GM12878 (cell line): ENCODE measurements around the gene FBXL7. TPM values are rescaled to one million over a fixed set of nuclear protein-coding genes. Genes with fewer than 3 reads are reported as not detected.

Experiments used
- ATAC-seq: fragments of 200-7000 bp; cut with Tn5 transposase; 3 replicates; pipeline ENCODE4 v1.9.1; 2020; ENCODE audit warnings: mild to moderate bottlenecking, moderate library complexity
- BruUV-seq: library from RNA; stranded (reverse); fragments of 400-500 nt; replicated peaks from 2 replicates; lab custom pipeline; 2021; lab: Mats Ljungman, UMichigan
- CTCF ChIA-PET: fragments of 300-600 bp; sonication (Branson Sonifier 250); formaldehyde crosslinking; extraction: SDS; loops from one replicate; lab custom pipeline; 2021; ENCODE audit warnings: inconsistent platforms; lab: Yijun Ruan, JAX
- POLR2A ChIA-PET: fragments of 350-600 bp; formaldehyde crosslinking; extraction: SDS; loops from one replicate; lab custom pipeline; 2021; ENCODE audit warnings: inconsistent platforms; lab: Charles Lee
- RAD21 ChIA-PET: fragments of 300-600 bp; sonication (Branson Sonifier 250); formaldehyde crosslinking; loops from one replicate; lab custom pipeline; 2023; ENCODE audit warnings: antibody characterized with exemption; ENCODE audit not compliant: unreplicated experiment; lab: Charles Lee
- SMC1A ChIA-PET: fragments of 300-600 bp; sonication (Branson Sonifier 250); formaldehyde crosslinking; loops from one replicate; lab custom pipeline; 2023; ENCODE audit not compliant: unreplicated experiment, uncharacterized antibody; lab: Charles Lee
- DNase-seq: peaks from one replicate; pipeline ENCODE4 v3.0.0-alpha.2; 2011; ENCODE audit warnings: low read depth, low spot score
- FAIRE-seq: peaks from 3 replicates; lab custom pipeline; 2011; peaks lifted over from hg19 to GRCh38; lab: Jason Lieb, UNC
- H2AFZ ChIP-seq: 2 replicates; pipeline ENCODE4 v1.6.0; 2011; ENCODE audit warnings: low read depth, low read length, control low read depth; ENCODE audit not compliant: control insufficient read depth
- H3K27ac ChIP-seq: 2 replicates; pipeline ENCODE4 v1.5.1; 2011; ENCODE audit warnings: control low read depth; ENCODE audit not compliant: control insufficient read depth, insufficient read depth
- H3K27me3 ChIP-seq, 2 experiments: replicated peaks in 1 of 2; 2 replicates each; pipeline versions ENCODE4 v1.6.0 to v1.6.1; 2011; ENCODE audit warnings: low read length in 1 of 2; ENCODE audit not compliant: control insufficient read depth in 2 of 2, insufficient read depth in 2 of 2
- H3K36me3 ChIP-seq, 2 experiments: 2 replicates each; pipeline ENCODE4 v1.5.1; 2011; ENCODE audit warnings: low read length in 1 of 2; ENCODE audit not compliant: control insufficient read depth in 2 of 2, insufficient read depth in 2 of 2
- H3K4me1 ChIP-seq: 2 replicates; pipeline ENCODE4 v1.6.1; 2011; ENCODE audit warnings: mild to moderate bottlenecking, low read length, moderate library complexity, mixed read lengths; ENCODE audit not compliant: control insufficient read depth, insufficient read depth
- H3K4me2 ChIP-seq: 2 replicates; pipeline ENCODE4 v1.6.0; 2011; ENCODE audit warnings: control low read depth; ENCODE audit not compliant: control insufficient read depth, insufficient read depth
- H3K4me3 ChIP-seq: fragments of 200-600 bp; sonication (generic); 2 replicates; pipeline ENCODE4 v1.5.1; 2016
- H3K79me2 ChIP-seq: 2 replicates; pipeline ENCODE4 v1.6.0; 2011; ENCODE audit warnings: low read length; ENCODE audit not compliant: control insufficient read depth, insufficient read depth
- H3K9ac ChIP-seq: 2 replicates; pipeline ENCODE4 v1.8.0; 2011; ENCODE audit warnings: low read length, control low read depth, mixed read lengths; ENCODE audit not compliant: control insufficient read depth, insufficient read depth
- H3K9me3 ChIP-seq: replicated peaks from 3 replicates; pipeline ENCODE4 v1.5.1; 2011; ENCODE audit warnings: mild to moderate bottlenecking, low read length; ENCODE audit not compliant: control insufficient read depth, insufficient read depth
- H4K20me1 ChIP-seq: 2 replicates; pipeline ENCODE4 v1.6.0; 2011; ENCODE audit not compliant: control insufficient read depth, insufficient read depth
- BACH1 ChIP-seq: fragments of 450-650 bp; IDR thresholded peaks from 2 replicates; pipeline ENCODE4 v1.6.1; 2017; ENCODE audit warnings: mild to moderate bottlenecking, borderline replicate concordance
- BRCA1 ChIP-seq: IDR thresholded peaks from 2 replicates; pipeline ENCODE4 v1.6.1; 2011; ENCODE audit warnings: low read depth, low read length, improper control_type of control experiment
- CREB1 ChIP-seq: IDR thresholded peaks from 2 replicates; pipeline ENCODE4 v1.6.1; 2012; ENCODE audit warnings: low read depth, mild to moderate bottlenecking, inconsistent platforms
- CTCF ChIP-seq, 3 experiments: IDR thresholded peaks in 2 of 3; conservative IDR thresholded peaks in 1 of 3; 2 replicates each; pipeline ENCODE4 v1.5.1; 2011; ENCODE audit warnings: low read depth in 3 of 3, low read length in 3 of 3, mild to moderate bottlenecking in 3 of 3, control low read depth in 2 of 3, moderate library complexity in 2 of 3, inconsistent platforms in 1 of 3, mixed read lengths in 1 of 3; ENCODE audit not compliant: control insufficient read depth in 2 of 3, insufficient read depth in 1 of 3; ENCODE audit errors: extremely low read depth in 1 of 3
- ESRRA ChIP-seq: IDR thresholded peaks from 2 replicates; pipeline ENCODE4 v1.6.1; 2012; ENCODE audit warnings: mild to moderate bottlenecking, low read length, improper control_type of control experiment
- EZH2 ChIP-seq: IDR thresholded peaks from 2 replicates; pipeline ENCODE4 v1.6.1; 2012; ENCODE audit warnings: low read depth, mild to moderate bottlenecking, control low read depth, inconsistent platforms, low read length, borderline replicate concordance; ENCODE audit not compliant: control insufficient read depth
- HDAC6 ChIP-seq: fragments of 200-600 bp; sonication (generic); IDR thresholded peaks from one replicate; pipeline ENCODE4 v1.8.0; 2017; ENCODE audit warnings: antibody characterized with exemption; ENCODE audit not compliant: unreplicated experiment
- IKZF1 ChIP-seq: fragments of 450-650 bp; conservative IDR thresholded peaks from 2 replicates; pipeline ENCODE4 v1.6.1; 2017; ENCODE audit warnings: antibody characterized with exemption, mild to moderate bottlenecking
- IRF3 ChIP-seq: fragments of 450-650 bp; IDR thresholded peaks from 2 replicates; pipeline ENCODE4 v1.6.1; 2014; ENCODE audit warnings: mild to moderate bottlenecking
- MEF2A ChIP-seq: IDR thresholded peaks from 2 replicates; pipeline ENCODE4 v1.6.1; 2011; ENCODE audit warnings: low read depth, mild to moderate bottlenecking, low read length, moderate library complexity; ENCODE audit not compliant: insufficient read depth
- NR2F1 ChIP-seq: fragments of 450-650 bp; conservative IDR thresholded peaks from 2 replicates; pipeline ENCODE4 v1.6.1; 2017; ENCODE audit warnings: mild to moderate bottlenecking
- SRF ChIP-seq, 2 experiments: IDR thresholded peaks; 2 replicates each; pipeline ENCODE4 v1.6.1; 2011; ENCODE audit warnings: low read depth in 2 of 2, low read length in 2 of 2, mild to moderate bottlenecking in 1 of 2, moderate library complexity in 1 of 2
- WGBS: methylation state at CpG from one replicate; pipeline ENCODE4 v1.1.6; 2016; ENCODE audit warnings: low lambda C conversion rate; ENCODE audit not compliant: insufficient replicate concordance, insufficient coverage; ENCODE audit errors: missing lambda C conversion rate; 5-methylcytosine and 5-hydroxymethylcytosine counted together
- in situ Hi-C: fragments of 300-500 bp; cut with MboI; formaldehyde crosslinking; loops from 9 replicates; pipeline ENCODE4 v1.14.3; 2018; ENCODE audit warnings: mixed read lengths
- intact Hi-C: fragments of 100-400 bp; cut with micrococcal nuclease; formaldehyde crosslinking; loops from one replicate; pipeline ENCODE4 v1.14.2; 2022; ENCODE audit not compliant: unreplicated experiment
- polyA plus RNA-seq, 11 experiments: library from polyadenylated mRNA; depleted of rRNA in 4 of 11; unstranded in 6 of 11; stranded (reverse) in 5 of 11; fragments of >200 nt; fragmentation: Nextera tagmentation in 4 of 11; fragmentation: Illumina TruSeq in 1 of 11; extraction: Ambion mirVana in 4 of 11; extraction: Trizol in 1 of 11; gene quantifications; 1 replicate in 1 of 11; 2 replicates in 10 of 11; pipeline versions ENCODE4 v1.2.1 to v1.2.3, GENCODE V29; 2011 to 2016; ENCODE audit warnings: inconsistent platforms in 2 of 11, missing spikeins in 2 of 11, low read depth in 1 of 11
- total RNA-seq, 4 experiments: library from RNA; depleted of rRNA in 3 of 4; stranded (reverse); fragments of >200 nt in 3 of 4; fragmentation: Illumina TruSeq in 1 of 4; extraction: Trizol in 1 of 4; gene quantifications; 2 replicates each; pipeline versions ENCODE4 v1.2.1 to v1.2.3, GENCODE V29; 2013 to 2021

Gene FBXL7
- total and polyA plus RNA-seq, 10 of the 15 experiments (the other 5 are each of a cell fraction or from before 2014, with no cell fraction given) = 0.03 to 0.44 (median 0.16) TPM

GRCh38 chr5:15901151-15901550 is 401.2 kb downstream of the FBXL7 start:
- CTCF ChIA-PET = no interaction called here
- H4K20me1 ChIP-seq = no peaks in the 10 kb centered on the region
- H3K27ac ChIP-seq = no peak overlapping the region
- H3K9ac ChIP-seq = no peak overlapping the region
- SMC1A ChIA-PET = no interaction called here
- RAD21 ChIA-PET = no interaction called here
- no peaks in the 10 kb centered on the region for H3K27me3 ChIP-seq
- POLR2A ChIA-PET = no interaction called here
- ATAC-seq (no peak), DNase-seq (no peak), FAIRE-seq (no peak)
- H3K9me3 ChIP-seq = no peaks in the 10 kb centered on the region
- no peak overlapping the region for H3K4me2 ChIP-seq
- TF ChIP-seq NR2F1 (no peak), BRCA1 (no peak), CTCF (IDR thresholded peaks at IDR 0.05 in 2 of 3, conservative IDR thresholded peaks at IDR 0.05 in 1 of 3; ENCODE audit: control insufficient read depth in 2 of 3, extremely low read depth in 1 of 3, insufficient read depth in 1 of 3, low read depth in 3 of 3, low read length in 3 of 3) (no peak), SRF (IDR thresholded peaks at IDR 0.05; ENCODE audit: low read depth in 2 of 2, low read length in 2 of 2) (no peak), MEF2A (no peak), EZH2 (no peak), HDAC6 (no peak), BACH1 (no peak), IRF3 (no peak), CREB1 (no peak), ESRRA (no peak), IKZF1 (no peak)
- intact Hi-C loops = no loop called here
- no TSS peak for BruUV-seq
- in situ Hi-C loops = no loop called here
- no peaks in the 10 kb centered on the region for H3K4me1 ChIP-seq
- no peak overlapping the region for H3K4me3 ChIP-seq
- no peaks in the 10 kb centered on the region for H3K79me2 ChIP-seq
- H3K36me3 ChIP-seq = no peaks in the 10 kb centered on the region
- 0% methylated on average over 2 of the region's 2 CpGs for WGBS
- H2AFZ ChIP-seq = no peak overlapping the region
